GM13976 (cell line): ENCODE data around the gene MTF1.

Source experiments
- DNase-seq: peaks from one replicate; pipeline ENCODE4 v3.0.0; 2012; ENCODE audit warnings: low spot score
- in situ Hi-C: fragments of 300-500 bp; cut with MboI; formaldehyde crosslinking; loops from one replicate; pipeline ENCODE4 v1.12.0; 2022; ENCODE audit warnings: low sequenced_read_pairs, mixed read lengths, inconsistent platforms; ENCODE audit not compliant: unreplicated experiment
- TF ChIP-seq, protein P1 (sequence below): IDR thresholded peaks from 2 replicates; pipeline ENCODE4 v1.5.1; 2012; ENCODE audit warnings: borderline replicate concordance, mild to moderate bottlenecking; ENCODE audit not compliant: insufficient read depth; ENCODE audit errors: extremely low read depth, missing control alignments, control extremely low read depth

Gene MTF1

DNA sequence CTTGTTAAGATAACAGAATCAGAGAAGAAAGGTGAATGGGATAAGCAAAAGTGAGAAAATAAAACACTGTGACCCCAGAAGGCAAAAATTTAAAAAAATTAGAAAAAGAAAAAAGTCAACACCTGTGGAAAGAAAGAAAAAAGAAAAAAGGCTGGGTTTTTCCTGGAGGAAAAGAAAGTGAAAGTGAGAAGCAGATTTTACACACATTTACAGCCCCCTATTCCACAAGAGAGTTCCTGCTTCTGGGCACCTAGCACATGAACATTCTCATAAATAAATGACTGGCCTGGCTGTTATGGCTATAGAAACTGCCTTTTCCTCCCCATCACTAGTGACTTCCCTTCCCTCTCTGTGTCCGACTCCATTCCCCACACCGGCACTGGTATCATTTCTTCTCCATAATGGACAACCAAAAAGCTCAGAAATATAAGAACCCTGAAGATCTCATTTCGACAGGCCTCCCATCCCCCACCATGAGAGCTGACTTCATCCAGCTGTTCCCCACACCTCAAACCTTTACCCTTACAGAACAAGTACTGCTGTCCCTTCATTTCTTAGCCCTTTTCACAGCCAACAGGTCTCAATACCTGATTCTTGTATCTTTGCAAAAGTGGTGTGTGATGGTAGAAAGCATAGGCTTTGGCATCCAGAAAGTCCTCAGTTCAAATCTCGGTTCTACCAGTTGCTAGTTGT is 12.6 kb downstream of the MTF1 start:
- in situ Hi-C loops = no loop called here
- no peak for DNase-seq
- TF ChIP-seq, protein P1, sequence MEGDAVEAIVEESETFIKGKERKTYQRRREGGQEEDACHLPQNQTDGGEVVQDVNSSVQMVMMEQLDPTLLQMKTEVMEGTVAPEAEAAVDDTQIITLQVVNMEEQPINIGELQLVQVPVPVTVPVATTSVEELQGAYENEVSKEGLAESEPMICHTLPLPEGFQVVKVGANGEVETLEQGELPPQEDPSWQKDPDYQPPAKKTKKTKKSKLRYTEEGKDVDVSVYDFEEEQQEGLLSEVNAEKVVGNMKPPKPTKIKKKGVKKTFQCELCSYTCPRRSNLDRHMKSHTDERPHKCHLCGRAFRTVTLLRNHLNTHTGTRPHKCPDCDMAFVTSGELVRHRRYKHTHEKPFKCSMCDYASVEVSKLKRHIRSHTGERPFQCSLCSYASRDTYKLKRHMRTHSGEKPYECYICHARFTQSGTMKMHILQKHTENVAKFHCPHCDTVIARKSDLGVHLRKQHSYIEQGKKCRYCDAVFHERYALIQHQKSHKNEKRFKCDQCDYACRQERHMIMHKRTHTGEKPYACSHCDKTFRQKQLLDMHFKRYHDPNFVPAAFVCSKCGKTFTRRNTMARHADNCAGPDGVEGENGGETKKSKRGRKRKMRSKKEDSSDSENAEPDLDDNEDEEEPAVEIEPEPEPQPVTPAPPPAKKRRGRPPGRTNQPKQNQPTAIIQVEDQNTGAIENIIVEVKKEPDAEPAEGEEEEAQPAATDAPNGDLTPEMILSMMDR = no peak

DNA sequence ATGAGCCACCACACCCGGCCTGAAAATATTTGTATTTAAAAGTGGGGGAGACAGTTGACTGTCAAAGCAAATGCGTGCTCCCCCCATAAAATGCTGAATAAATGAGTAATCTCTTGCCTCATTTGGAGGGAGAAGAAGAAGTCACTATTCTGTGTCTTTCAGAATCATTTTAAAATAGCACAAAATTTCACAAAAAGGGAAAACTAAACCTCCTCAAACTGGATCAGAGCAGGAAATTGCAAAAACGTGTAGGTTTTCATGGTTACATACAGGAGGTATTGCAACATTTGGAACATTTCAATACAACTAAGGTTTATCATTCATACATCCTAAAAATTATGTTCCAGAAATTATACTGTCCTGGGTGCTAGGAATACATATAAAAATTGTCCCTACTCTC is 13.6 kb downstream of the MTF1 start:
- TF ChIP-seq, protein P1 = no peak
- in situ Hi-C loops = no loop called here
- DNase-seq = no peak

DNA sequence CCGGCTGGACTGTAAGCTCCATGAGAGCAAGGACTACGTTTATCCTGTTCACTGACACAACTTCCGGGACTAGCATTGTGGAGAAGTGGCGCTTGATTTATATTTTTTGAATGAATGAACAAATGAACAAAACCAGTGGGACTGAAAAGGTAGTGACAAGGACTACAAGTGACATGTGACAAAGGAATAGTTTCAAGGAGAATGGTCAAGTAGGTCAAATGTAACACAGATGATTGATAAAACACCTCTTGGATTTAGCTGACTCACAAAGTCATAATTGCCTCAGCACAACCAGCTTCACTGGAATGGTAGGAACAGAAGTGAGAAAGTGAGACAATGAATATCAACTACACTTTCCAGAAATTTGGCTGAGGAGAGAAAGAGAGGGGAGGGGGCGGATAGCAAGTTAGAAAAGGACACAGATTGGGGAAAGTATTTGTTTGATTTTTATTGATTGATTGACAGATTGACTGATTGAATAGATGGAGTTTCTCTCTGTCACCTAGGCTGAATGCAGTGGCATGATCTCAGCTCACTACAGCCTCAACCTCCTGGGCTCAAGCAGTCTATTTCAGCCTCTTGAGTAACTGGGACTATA is 14.2 kb downstream of the MTF1 start:
- DNase-seq = no peak
- in situ Hi-C loops = no loop called here
- TF ChIP-seq, protein P1 = no peak

DNA sequence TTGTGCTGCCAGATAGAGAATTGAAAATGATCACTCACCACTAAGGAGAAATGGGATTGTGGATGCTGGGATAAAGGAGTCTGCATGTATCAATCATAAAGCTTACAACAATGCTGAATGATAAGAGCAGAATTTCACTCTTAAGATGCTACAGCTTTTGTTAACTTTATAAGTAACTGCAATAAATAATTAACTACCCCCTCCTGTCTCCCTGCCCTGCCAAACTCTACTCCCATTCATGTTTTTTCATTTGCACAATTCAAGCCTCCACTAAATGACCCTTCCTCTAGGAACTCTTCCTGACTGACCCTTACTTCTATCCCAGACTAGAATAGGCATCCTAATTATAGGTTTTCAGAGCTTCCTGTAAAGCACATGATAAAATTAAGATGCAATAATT is 14.9 kb downstream of the MTF1 start:
- no peak for DNase-seq
- in situ Hi-C loops = no loop called here
- TF ChIP-seq, protein P1 = no peak

DNA sequence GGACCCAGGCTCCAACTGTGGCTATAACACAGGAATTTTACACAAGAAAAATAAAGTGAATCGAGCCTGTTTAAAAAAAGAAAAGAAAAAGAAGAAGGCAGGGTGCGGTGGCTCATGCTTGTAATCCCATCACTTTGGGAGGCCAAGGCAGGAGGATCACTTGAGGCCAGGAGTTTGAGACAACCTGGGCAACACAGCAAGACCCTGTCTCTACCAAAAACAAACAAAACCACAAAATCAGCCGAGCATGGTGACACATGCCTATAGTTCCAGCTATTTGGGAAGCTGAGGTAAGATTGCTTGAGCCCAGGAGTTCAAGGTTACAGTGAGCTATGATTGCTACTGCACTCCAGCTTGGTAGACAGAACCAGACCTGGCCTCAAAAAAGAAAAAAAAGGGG is 17.7 kb downstream of the MTF1 start:
- in situ Hi-C loops = no loop called here
- TF ChIP-seq, protein P1 = no peak
- no peak for DNase-seq

DNA sequence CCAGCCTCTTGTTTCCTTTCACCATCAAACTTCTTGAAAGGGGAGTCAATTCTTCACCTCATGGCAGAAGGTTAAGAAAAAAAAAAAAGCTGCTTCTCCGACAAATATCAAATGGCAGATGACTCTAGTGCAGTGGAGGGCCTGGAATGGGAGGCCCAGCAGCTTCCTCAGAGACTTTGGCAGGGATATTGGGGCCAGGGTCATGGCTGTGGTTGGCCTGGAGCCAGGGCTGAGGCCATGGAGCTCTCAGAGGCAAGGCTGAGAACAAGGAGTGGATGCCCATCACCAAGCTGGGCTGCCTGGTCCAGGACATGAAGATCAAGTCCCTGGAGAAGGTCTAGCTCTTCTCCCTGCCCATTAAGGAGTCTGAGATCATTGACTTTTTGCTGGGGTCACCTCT is 18.7 kb downstream of the MTF1 start:
- no peak for DNase-seq
- in situ Hi-C loops = no loop called here
- TF ChIP-seq, protein P1 = no peak
